ENCODE results near the gene ARHGAP26.

DNA sequence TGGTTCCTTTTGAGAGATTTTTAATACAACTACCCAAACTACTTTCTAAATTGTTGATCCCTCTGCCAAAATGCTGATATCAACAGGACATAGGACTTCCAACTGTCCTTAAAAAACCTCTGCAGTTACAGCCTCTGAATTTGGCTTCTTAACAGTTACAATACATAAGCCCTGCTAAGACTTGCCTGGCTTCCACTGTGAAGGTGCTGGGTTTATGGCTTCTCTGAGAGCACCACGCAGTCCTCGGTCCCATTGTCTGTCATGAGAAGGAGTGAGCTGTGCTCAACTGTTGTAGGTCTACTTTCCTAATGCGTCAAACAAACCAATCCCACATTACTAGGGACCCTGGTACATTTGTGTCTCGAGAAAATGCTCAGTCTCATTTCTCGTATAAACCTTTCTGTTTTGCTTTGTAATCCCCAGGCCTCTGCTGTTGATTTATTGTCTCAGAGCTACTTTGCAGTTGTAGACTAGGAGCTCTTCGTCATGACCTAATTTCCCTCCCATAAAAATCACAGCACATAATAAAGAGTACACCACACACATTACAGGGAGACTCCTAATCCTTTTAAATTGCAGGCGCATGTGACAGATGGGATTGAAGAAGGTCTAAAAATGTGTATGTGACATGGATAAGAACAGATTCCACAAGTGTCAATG, 358.4 kb downstream of the ARHGAP26 start:
- no peak for TF ChIP-seq EZH2phosphoT487 (IDR thresholded peaks at IDR 0.05; ENCODE audit: borderline replicate concordance, low read length)
- TF ChIP-seq, protein P1, sequence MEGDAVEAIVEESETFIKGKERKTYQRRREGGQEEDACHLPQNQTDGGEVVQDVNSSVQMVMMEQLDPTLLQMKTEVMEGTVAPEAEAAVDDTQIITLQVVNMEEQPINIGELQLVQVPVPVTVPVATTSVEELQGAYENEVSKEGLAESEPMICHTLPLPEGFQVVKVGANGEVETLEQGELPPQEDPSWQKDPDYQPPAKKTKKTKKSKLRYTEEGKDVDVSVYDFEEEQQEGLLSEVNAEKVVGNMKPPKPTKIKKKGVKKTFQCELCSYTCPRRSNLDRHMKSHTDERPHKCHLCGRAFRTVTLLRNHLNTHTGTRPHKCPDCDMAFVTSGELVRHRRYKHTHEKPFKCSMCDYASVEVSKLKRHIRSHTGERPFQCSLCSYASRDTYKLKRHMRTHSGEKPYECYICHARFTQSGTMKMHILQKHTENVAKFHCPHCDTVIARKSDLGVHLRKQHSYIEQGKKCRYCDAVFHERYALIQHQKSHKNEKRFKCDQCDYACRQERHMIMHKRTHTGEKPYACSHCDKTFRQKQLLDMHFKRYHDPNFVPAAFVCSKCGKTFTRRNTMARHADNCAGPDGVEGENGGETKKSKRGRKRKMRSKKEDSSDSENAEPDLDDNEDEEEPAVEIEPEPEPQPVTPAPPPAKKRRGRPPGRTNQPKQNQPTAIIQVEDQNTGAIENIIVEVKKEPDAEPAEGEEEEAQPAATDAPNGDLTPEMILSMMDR (IDR thresholded peaks at IDR 0.05; ENCODE audit: low read depth, low read length, poor library complexity, severe bottlenecking), result no peak

All from DOHH2 (cell line).